ENCODE measurements around the gene SERPINA3.

SERPINA3 gene

DNA sequence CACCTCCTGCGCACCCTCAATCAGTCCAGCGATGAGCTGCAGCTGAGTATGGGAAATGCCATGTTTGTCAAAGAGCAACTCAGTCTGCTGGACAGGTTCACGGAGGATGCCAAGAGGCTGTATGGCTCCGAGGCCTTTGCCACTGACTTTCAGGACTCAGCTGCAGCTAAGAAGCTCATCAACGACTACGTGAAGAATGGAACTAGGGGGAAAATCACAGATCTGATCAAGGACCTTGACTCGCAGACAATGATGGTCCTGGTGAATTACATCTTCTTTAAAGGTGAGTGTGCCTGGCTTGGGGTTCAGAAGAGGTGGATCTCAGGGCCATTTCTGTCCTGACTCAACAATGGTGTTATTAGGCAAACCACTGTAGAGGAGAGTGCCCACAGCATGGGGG, 2.6 kb downstream of the SERPINA3 start:
- no peak for DNase-seq

DNA sequence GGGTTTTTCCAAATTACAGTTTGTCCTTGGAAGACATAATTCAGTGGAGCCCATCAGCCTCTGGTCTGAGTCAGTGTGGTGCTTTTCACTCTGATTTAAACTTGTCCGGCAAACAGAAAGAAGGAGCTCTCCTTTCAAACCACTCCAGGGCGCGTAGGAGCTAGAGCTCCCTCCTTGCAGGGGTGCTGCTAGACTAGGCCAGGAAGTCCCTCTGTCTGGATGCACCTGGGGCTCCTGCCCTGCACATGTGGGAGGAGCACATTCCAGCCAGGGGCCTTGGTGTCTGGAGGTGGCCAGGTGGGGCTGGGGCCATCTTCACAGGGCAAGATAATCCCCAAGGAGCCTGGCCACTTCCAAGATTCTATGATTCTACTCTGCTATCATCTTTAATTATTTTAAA, 3.1 kb downstream of the SERPINA3 start:
- no peak for DNase-seq

DNA sequence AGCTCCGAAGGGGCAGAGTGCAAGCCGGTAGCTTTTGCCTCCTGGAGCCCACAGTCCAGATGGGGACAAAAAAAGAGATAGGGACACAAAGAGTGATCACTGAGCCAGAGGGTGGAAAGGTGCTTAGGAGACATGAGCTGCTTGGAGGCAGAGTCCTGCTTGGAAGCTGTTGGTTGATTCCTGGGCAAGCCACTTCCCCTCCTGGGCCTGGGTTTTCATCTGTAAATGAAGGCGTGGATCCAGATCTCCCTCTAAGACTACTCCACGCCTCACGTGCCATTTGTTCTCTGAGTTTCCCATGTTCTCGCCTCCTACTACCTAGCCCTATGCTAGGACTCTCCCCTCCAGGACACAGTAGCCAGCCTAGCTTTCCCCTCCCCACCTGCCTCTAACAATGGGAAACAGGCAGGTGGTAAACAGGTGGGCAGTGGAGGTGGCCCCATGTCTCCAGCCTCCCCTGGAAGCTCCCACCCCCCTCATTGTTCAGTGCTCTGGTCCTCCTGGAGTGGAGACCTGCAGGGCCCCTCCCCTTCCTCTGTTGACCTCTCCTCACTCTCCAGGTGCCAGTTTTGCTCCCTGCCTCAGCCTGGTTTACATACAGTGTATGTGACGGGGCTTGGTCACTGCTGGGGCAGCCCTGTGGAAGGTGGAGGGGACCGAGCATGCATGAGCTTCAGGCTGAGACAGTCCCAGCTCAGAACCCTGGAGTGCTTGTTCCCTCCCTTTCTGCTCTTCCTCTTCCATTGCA, 3.8 kb downstream of the SERPINA3 start:
- no peak for DNase-seq

DNA sequence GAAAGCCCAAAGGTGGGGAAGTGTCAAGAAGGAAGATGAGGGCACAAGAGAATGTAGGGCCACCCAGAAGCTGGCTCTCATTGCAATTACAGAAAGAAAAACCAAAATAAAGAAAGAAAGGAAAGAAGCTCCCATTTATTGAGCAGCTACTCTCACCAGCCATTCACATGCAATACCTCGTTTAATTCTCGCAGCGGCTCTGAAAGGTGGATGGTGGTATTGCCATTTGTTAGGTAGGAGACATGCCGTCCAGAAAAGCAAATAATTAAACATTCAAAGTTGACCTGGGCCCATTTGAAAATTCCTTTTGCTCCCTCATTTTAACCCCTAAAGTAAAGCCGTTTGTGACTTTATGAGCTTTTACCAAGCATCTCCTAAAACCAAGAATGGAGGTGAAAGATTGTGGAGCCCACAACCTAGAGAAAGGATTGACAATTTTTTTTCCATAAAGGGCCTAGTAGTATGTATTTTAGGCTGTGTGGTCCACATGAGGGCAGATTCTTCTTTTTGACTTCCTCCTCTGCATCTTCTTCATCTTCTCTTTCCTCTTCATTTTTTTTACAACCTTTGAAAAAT, 5.3 kb downstream of the SERPINA3 start:
- DNase-seq: no peak

DNA sequence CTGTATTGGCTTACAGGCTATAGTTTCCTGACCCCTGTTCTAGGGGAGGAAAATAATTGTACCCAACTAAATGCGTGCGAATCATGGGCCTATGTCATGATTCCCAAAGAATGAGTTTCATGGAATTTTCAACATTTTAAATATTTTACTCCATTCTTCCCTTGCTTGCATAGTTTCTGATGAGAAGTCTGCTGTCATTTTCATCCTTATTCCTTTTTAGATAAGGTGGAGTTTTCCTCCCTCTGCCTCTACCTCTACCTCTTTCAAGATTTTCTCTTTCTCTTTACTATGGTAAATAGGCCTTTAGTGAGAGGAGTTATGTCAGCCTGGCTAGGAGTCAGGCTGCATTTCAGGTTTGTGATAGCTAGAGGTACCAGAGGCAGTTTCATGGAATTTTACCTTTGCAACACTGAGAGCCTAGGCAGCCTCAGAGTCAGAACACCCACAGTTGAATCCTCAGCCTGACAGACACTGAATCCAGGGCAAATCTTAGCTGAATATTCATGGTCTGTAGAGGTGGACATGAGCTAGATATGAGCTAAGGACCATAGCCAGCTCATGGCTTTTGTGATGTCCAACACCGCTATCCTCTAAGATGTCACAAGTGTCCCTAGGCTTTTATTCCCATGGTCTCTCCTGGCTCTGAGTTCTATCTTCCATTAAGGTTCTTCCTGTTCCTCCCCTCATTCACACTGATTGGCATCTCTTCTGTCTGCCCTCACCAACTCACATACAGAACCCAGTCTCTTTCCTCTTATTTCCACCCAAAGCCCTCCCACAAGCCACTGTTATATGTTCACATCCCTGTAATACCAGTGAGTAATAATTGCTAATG, 6.0 kb downstream of the SERPINA3 start:
- DNase-seq: no peak

DNA sequence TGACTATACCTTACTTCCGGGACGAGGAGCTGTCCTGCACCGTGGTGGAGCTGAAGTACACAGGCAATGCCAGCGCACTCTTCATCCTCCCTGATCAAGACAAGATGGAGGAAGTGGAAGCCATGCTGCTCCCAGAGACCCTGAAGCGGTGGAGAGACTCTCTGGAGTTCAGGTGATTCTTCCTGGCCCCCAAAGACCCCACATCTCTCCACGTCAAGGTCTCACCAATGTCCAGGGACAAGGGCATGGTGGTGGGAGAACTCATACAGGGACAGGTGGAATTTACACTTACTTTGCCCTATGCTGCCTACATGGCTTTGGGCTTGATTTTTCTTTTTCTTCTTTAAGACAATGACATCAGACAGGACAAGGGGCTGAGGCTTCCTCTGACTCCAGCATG, 7.1 kb downstream of the SERPINA3 start:
- DNase-seq: no peak

DNA sequence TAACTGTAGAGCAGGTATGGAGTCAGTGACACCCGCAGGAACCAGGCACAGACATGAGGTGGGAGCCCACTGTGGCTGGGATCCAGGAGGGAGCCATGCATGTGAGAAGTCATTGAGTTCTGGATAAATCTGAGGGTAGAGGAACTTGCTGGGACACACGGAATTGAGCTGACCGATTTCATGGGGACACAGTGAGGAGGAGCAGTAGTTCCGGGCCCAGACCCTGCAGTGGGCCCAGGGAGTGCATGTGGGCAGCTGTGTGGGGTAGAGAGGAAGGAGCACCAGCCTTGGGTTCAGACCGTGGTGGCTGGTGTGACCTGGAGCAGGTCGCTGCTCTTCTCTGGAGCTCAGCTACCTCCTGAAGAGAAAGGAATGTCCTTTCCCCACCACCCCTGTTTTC, 8.4 kb downstream of the SERPINA3 start:
- DNase-seq: no peak

DNA sequence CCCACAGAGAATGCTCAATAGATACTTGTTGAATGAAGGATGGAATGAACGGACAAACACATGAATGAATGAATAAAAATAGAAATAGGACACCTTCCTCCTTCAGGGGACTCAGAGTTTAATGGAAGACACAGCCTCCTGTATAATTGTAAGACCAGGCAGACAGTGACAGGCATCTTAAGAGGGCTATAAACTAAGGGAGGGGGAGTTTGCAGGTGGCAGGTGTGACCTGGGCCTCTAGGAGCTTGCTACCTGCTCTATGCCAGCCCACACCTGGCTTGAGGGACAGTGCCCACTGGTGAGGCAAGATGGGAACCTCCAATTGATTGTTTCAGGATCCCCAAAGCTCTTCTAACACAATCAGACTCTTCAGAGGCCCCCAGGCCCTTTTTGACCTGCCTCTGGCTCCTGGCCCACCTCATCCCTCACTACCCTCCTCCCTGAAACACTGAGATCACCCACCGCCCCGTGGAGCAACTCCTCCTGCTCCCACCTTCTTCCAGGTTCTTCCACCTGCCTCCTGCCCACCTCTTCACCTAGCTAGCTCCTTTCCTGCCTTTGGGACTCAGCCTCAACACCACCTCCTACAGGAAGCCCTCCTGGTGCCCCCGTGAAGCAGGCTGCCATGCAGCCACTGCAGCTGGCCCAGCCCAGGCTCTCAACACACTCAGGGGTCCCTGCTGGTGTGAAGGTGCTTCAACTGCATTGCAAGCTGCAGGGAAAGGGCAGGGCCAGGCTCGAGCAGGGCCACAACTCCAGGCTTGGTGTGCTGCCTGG, 9.4 kb downstream of the SERPINA3 start:
- no peak for DNase-seq

DNA sequence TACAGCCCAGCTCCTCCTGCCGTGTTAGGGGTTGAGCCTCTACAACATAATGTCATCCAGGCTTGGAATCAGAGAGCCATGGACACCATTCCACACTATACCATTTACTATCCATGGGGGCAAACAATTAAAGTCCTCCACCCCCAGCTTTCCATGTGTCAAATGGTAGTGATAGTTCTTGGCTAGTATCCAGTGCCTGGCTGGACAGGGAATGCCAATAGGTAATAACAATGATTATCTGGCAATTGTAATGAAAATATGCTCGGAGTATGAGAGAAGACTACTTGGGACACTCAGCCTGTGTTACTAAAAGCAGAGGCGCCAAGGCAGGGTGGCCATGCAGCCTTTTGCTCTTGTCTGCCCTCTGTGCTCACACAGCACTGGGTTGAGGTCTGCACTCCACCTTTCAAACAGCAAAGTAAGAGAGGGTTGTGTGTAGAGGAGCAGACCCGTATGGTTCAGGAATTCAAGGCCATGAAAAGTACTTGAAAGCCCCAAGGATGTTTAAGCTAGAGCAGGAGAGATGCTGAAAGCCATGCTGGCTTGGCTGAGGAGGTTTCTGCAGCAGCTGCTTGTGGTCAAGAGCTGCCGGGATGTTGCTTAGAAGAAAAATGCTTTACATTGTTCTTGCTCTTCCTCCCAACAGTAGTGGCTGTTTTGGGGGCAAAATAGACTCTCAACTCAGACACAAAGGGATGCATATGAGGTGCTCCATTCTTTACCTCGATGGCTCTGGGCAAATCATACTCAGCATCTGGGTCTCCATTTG, 10.6 kb downstream of the SERPINA3 start:
- no peak for DNase-seq

DNA sequence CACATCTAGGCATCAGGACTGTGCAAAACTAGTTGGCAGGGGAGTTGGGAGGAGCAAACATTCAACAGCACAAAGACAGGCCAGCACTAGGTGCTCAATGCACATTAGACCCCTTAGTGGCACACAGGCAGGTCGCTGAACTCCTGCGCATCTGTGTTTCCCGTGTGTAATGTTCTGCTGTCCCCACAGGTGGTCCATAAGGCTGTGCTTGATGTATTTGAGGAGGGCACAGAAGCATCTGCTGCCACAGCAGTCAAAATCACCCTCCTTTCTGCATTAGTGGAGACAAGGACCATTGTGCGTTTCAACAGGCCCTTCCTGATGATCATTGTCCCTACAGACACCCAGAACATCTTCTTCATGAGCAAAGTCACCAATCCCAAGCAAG, 11.2 kb downstream of the SERPINA3 start:
- no peak for DNase-seq

DNA sequence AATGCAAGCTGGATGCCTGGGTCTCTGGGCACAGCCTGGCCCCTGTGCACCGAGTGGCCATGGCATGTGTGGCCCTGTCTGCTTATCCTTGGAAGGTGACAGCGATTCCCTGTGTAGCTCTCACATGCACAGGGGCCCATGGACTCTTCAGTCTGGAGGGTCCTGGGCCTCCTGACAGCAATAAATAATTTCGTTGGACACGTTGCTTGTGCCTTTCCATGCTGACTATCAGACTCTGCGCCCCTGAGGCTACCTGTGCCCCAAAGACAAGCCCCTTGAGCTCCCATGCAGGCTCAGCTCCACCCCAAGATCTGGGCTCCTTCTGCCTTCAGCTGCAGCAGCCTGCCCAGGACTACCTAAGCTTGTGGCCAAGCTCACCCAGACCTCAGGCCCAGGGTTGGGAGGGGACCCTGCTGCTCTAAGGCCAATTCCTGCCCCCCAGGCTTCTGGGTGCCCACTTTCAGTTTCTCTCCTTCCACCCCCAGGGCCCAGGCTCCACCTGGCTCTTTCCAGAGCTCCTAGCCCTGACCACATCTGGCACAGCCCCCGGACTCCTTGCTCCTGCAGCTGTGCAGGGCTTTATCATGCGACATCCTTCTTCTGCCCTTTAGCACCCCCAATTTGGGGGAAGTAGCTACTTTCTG, 11.8 kb downstream of the SERPINA3 start:
- DNase-seq: no peak

DNA sequence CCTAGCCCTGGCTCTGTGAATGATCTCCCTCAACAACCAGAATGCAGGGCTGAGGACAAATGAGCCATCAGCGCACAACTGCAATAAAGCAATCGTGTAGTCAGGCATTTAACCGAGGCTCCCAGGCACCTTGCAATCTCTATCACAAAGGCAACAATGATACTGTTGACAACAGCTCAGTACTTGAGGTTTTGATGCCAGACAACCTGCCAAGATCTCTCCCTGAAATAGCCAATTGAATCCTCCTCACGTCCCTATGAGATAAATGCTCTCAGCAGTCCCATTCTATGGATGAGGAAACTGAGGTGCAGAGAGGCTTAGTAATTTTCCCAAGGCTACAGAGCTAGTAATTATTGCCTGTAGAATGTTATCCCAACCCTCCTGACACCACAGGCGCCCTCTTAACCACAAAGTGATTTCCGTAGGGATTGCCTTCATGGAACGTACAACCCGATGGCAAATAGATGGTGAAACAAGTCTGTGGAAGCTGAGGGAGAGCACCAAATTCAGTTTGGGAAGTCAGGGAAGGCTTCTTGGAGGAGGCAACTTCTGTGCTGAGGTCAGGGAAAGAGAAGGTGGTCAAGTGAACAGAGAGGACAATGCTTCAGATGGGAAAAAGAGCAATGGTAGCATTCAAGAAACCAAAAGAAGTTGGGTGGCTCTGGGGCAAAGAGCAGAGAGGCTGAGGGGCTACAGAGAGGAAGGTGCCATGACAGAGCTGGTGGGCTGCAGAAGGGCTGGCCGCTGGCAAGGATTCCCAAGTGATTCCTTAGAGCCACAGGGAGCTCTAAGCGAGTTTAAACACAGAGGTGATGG, 12.6 kb downstream of the SERPINA3 start:
- DNase-seq: no peak

DNA sequence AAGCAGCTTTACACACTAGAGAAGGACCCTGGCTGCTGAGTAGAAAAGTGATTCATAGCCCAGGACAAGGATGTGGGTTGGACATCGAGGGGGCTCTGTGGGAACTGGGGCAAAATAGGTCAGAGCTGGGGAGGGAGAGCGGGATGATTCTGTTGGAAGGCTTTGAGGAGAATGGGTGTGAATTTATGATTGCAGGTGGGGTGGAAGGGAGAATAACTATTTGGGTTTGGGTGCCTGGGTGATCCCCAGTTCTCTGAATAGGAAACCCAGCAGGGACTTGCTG, 13.1 kb downstream of the SERPINA3 start:
- DNase-seq: no peak

DNA sequence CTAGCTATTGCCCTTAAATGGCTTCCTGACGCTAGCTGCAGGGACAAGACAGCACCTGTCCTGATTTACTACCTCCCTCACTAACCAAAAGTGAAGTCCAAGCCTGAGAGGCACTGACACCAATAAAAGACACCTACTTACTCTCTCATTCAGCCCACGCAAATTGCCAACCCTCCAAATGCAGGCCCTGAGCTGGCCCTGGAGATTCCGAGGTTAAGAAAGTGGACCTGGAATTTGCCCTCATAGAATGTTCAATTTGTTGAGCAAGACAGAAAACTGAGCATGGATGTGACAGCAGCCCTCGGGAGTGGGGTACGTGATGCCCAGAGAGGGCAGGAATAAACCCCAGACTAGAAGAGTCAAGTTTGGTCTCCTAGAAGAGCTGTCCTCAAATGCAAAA, 16.4 kb downstream of the SERPINA3 start:
- DNase-seq: no peak

DNA sequence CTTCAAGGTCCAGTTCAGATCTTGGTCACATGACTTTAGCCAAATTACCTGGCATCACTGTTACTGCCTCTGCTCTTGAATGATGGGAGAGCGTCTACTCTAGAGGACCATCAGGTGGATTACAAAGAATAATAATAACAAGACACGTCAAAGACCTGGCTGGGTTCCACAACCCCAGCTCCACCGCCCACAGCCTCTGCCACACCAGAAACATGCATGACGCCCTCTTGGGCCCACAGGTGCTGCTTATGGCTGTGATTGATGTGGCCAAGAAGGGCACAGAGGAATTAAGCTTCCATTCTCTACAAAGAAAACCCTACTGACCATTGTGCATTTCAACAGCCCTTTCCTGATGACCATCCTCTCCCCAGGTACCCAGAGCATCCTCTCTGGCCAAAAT, 18.2 kb downstream of the SERPINA3 start:
- no peak for DNase-seq

DNA sequence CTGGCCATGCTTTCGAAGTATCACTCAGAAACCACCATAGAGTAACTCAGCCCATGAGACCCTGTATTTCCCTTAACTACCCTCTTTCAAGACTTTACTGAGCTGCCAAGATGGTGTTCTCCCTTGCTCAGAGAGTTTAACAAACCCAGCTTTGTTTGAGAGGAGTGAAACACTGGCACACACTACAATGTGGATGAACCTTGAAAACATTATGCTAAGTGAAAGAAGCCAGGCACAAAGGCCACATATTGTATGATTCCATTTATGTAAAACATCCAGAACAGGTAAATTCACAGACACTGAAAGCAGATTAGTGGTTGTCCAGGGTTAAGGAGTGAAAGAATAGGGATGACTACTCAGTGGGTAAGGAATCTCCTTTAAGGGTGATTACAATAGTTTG, 18.9 kb downstream of the SERPINA3 start:
- no peak for DNase-seq

DNA sequence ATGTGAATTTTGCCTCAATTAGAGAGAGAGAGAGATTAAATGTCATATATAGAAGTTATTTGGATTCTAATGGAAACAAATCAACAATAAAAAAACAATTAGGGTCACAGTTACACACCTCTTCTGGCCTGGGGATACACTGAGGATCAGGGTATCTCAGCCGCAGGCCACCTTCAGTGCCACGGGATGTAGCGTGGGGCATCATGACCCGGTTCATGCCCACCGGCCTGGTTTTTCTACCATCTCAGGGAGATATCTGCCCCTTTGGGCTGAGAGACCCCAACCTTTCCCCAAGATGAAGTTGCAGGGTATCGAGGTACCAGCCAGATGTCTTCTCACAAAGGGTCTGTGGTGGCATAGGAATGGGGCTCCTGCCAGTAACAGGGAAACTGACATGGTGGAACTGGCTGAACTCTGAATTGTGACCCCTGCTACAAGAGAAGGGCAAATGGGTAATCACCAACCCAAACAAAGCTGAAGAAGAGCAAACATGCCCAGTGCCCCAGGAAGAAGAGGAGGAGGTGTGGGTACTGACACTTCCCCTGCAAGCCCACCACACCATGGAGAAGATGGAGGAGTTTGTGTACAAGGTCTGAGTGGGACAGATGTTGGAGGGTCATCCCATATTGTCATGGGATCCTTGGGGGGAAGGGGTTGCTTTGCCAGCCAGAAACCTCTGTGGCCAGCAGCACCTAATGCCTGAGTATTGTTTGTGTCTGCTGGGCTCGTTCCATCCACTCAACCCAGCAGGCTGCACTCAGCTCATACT, 19.5 kb downstream of the SERPINA3 start:
- no peak for DNase-seq

DNA sequence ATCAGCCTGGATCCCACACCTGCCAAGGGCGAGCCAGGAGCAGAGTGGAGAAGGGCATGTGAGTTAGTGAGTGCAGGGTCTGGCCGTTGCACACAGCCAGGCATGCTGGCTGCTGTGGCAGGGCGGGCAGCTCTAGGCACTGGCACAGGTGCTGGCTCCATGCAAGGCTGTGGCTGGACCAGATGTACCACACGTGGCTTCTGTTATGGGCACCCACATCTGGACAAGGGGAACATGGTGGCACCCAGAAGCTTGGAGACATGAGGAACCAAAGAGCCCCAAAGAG, 20.1 kb downstream of the SERPINA3 start:
- no peak for DNase-seq

DNA sequence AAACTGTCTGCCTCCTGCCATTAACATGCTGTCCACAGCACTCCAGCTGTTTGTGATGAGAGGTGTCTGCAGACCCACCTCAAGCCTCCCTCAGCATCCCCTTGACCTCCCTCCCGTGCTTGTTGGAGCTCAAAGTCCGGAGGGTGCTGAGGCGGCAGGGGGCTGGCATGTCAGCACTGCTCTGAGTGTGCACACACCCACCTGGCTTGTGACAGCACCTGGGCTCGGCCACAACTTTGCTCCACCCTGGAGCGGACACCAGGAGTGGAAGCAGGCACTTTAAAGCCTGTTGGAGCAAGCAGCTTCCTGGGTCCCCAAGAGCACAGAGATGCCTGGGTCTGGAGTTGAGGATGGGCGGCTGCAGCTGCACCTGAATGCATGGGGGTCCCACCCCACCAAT, 20.9 kb downstream of the SERPINA3 start:
- DNase-seq: no peak

DNA sequence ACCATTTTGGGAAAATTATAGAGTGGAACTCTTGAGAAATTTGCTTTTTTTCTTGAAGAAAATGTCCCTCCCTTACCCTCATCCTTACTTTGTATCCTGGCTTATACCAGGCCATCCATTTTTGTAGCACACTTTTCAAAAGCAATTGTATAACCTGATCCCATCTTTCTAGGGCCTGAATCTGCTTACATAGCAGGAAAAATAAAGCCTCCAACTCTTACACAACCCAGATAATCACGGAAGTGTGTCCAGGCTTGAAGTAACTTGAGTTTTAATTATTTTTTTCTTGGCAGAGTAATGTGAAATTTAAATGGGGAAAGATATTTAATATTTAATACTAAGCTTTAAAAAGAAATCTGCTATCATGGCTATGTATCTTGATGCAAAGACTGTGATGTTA, 23.0 kb downstream of the SERPINA3 start:
- no peak for DNase-seq
